ENCODE measurements around the gene VSTM2L.

VSTM2L gene

DNA sequence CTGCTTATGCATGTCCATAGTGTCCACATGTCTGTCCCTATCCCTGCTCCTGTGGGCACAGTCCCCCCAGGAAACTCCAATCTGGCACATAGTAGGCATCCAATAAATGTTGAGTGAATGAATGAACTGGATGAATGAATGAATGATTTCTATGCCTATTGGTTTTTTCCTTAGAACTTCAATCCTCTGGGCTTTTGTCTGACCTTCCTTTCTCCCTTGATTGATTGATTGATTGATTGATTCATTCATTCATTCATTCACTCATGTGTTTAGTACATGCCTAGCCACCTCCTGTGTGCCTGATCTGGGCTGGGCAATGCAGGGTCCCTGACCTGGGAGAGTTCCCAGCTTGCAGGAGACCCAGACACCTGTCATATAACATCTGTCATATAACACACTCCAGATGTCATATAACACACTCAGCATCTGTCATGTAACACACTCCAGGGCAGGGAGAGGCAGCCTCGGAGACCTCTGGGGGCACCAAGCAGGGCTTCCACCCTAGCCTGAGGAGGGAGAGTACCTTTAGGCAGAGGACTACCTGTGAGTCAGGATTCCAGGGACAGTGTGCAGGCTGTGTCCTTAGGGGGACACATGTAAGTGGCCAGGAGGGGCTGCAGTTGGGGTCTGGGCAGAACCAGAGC lies 17.9 kb downstream of the VSTM2L start:
- Histone ChIP-seq H3K9ac (ENCODE audit: low read length) (no peak overlapping the region), H3K4me1 (ENCODE audit: control insufficient read depth, insufficient read depth, low read length) (no peaks in the 10 kb centered on the region), H3K36me3 (ENCODE audit: control insufficient read depth, insufficient read depth, low read length) (no peaks in the 10 kb centered on the region), H3K27me3 (ENCODE audit: control insufficient read depth, insufficient read depth, low read length) (peaks cover 2% of the 10 kb centered on the region), H3K4me3 (ENCODE audit: low read length) (no peak overlapping the region), H3K27ac (ENCODE audit: low read depth, low read length) (no peak overlapping the region)

DNA sequence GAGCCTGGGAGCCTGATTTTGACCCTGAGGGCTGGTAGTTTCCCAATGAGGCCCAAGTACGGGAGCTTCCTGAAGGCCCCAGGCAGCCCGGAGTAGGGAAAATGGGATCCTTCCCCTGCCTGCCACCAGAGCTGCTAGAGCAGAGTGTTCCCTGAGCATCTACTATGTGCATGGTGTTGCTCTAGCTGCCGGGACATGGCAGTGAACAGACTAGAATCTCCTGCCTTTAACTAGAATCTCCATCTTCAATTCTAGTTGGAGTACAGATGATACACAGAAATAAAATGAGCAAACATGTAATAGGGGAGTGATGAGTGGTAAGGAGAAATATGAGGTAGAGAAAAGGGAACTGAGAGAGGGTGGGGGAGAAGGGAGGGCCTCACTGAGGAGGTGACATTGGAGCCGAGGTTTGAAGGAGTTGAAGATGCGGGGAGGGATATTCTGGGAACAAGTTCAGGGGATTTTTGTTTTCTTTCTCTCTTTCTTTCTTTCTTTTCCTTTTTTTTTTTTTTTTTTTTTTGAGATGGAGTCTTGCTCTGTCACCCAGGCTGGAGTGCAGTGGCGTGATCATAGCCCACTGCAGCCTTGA lies 18.5 kb downstream of the VSTM2L start:
- Histone ChIP-seq H3K27me3 (ENCODE audit: control insufficient read depth, insufficient read depth, low read length) (peaks cover 2% of the 10 kb centered on the region), H3K4me1 (ENCODE audit: control insufficient read depth, insufficient read depth, low read length) (no peaks in the 10 kb centered on the region), H3K27ac (ENCODE audit: low read depth, low read length) (no peak overlapping the region), H3K36me3 (ENCODE audit: control insufficient read depth, insufficient read depth, low read length) (no peaks in the 10 kb centered on the region), H3K4me3 (ENCODE audit: low read length) (no peak overlapping the region), H3K9ac (ENCODE audit: low read length) (no peak overlapping the region)

DNA sequence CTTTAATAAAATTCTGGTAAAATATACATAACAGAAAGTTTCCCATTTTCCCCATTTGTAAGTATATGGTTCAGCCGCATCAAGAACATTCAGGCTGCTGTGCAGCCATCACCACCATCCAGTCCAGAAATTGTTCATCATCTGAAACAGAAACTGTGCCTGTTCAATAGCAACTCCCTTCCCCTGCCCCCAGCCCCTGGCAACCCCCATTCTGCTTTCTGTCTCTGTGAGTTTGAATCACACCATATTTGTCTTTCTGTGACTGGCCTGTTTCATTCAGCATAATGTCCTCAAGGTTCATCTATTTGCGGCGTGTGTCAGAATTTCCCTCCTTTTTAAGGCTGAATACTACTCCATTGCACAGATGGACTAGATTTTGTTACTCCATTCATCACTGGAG lies 19.1 kb downstream of the VSTM2L start:
- peaks cover 2% of the 10 kb centered on the region for H3K27me3 ChIP-seq (ENCODE audit: control insufficient read depth, insufficient read depth, low read length)

DNA sequence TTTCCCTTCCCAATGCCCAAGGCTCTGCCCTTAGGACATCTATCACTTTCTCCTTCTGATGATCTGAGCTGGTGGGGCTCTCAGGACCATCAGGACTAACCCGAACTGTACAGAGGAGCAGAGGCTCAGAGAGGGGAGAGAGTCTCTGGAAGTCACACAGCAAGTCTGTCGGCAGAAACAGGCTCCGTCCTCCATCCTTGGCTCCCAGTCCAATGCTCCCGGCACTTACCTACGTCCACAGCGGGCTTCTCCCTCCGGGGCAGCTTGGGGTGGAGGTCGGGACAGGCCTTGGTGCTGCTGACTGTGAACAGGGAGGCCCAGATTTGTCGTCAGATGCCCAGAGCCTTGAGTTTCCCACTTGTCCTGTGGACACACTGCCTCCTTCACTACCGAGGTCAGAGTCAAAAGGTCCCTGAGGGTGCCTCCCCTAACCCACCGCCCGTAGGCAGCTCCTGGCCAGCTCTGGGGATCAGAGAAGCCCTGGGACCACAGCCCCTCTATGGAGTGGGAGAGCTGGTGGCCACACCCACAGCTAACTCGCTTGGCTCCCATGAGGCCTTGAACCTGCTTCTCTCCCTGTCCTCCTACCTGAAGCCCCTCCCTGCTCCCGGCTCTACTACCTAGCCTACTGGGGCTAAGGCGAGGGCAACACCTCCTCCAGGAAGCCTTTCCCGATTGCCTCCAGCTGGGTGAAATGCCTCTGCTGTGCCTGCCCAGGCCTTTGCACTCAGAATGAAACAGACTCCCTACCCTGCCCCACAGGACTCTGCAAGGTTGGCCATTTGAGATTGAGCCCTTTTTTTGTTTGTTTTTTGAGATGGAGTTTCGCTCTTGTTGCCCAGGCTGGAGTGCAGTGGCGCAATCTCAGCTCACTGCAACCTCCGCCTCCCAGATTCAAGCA lies 22.6 kb downstream of the VSTM2L start:
- Histone ChIP-seq H3K27ac (ENCODE audit: low read depth, low read length) (no peak overlapping the region), H3K36me3 (ENCODE audit: control insufficient read depth, insufficient read depth, low read length) (no peaks in the 10 kb centered on the region), H3K4me1 (ENCODE audit: control insufficient read depth, insufficient read depth, low read length) (no peaks in the 10 kb centered on the region), H3K27me3 (ENCODE audit: control insufficient read depth, insufficient read depth, low read length) (peaks cover 3% of the 10 kb centered on the region), H3K9ac (ENCODE audit: low read length) (no peak overlapping the region), H3K4me3 (ENCODE audit: low read length) (no peak overlapping the region)

More for the DNA sequence above, 19.1 kb downstream of the VSTM2L start:
- Histone ChIP-seq H3K36me3 (ENCODE audit: control insufficient read depth, insufficient read depth, low read length) (no peaks in the 10 kb centered on the region), H3K4me1 (ENCODE audit: control insufficient read depth, insufficient read depth, low read length) (no peaks in the 10 kb centered on the region), H3K4me3 (ENCODE audit: low read length) (no peak overlapping the region), H3K9ac (ENCODE audit: low read length) (no peak overlapping the region), H3K27ac (ENCODE audit: low read depth, low read length) (no peak overlapping the region)

DNA sequence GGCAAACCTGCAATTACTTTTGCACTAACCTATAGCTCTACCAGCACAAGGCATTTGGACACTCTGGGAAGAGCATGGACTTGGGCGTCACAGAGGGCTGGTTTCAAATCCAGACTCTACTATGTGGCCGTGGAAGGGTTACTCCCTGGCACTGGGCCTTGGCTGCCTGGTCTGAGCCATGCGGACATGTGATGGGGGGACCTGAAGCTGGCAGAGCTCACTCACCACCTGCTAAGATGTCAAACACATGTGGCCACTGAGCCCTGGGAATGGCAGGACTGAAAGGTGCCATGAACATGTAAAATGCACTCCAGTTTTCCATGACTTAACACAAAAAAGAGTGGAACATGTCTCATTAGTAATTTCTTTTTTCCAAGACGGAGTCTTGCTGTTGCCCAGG lies 23.7 kb downstream of the VSTM2L start:
- Histone ChIP-seq H3K27ac (ENCODE audit: low read depth, low read length) (no peak overlapping the region), H3K4me3 (ENCODE audit: low read length) (no peak overlapping the region), H3K27me3 (ENCODE audit: control insufficient read depth, insufficient read depth, low read length) (peaks cover 3% of the 10 kb centered on the region), H3K9ac (ENCODE audit: low read length) (no peak overlapping the region), H3K4me1 (ENCODE audit: control insufficient read depth, insufficient read depth, low read length) (no peaks in the 10 kb centered on the region), H3K36me3 (ENCODE audit: control insufficient read depth, insufficient read depth, low read length) (no peaks in the 10 kb centered on the region)

DNA sequence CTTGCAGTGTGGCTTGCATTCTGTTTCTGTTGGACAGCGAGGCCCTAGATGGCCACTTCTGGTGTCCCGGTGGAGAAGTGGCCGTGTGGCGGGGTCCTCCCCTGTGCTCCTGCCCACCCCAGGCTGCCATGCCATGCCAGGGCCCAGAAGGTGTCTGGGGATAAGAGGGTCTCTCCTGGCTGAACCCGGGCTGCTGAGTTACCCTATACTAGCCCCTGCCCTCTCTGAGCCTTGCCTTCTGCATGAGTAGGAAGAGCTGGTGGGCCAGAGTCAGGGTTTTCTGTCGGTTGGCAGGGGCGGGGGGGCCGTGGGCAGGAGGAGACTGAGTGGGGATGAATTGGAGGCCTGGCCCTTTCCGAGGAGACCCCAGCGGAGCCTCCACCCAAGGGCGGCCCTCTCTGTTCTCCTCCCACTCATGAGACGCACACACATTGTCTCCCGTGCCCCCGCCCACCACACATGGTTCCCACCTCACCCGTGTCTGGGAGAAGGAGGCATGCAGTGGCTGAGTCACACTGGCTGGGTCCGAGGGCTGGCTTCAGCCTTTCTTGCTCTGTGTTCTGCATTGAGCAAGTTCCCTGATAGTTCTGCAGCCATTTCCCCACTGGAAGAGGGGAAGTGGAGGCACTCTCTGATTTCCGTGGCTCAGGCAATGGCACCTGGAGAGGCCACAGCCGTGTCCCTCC lies 24.6 kb downstream of the VSTM2L start:
- H3K27ac ChIP-seq (ENCODE audit: low read depth, low read length): no peak overlapping the region
- peaks cover 3% of the 10 kb centered on the region for H3K27me3 ChIP-seq (ENCODE audit: control insufficient read depth, insufficient read depth, low read length)
- no peaks in the 10 kb centered on the region for H3K4me1 ChIP-seq (ENCODE audit: control insufficient read depth, insufficient read depth, low read length)
- H3K9ac ChIP-seq (ENCODE audit: low read length): no peak overlapping the region
- no peaks in the 10 kb centered on the region for H3K36me3 ChIP-seq (ENCODE audit: control insufficient read depth, insufficient read depth, low read length)
- H3K4me3 ChIP-seq (ENCODE audit: low read length): no peak overlapping the region

DNA sequence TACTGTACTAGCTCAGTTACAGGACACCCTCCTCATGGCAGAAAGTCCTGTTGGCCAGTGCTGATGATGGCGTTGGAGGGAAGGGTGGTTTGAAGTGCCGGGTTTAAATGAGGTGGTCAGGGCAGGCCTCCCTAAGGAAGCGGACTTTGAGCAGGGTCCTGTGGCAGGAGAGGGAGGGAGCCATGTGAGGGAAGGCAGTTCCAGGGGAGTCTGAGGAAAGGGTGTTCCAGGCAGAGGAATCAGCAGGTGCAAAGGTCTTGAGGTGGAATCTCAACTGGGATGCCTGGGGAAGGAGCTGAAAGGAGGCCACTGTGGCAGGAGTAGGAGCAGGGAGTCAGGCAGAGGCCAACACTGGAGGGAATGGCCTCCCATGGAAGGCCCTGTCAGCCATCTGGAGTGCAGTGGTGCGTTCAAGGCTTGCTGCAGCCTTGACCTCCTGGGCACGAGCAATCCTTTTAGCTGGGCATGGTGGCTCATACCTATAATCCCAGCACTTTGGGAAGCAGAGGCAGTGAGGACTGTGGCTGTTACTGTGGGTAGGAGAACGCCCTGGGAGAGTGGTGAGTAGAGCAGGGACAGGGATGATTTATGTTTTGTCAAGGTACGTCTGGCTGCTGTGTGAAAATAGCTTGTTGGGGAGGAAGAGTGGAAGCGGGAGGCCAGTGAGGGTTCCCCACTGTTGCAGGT lies 26.2 kb downstream of the VSTM2L start:
- Histone ChIP-seq H3K9ac (ENCODE audit: low read length) (no peak overlapping the region), H3K27me3 (ENCODE audit: control insufficient read depth, insufficient read depth, low read length) (peaks cover 3% of the 10 kb centered on the region), H3K4me1 (ENCODE audit: control insufficient read depth, insufficient read depth, low read length) (no peaks in the 10 kb centered on the region), H3K27ac (ENCODE audit: low read depth, low read length) (no peak overlapping the region), H3K36me3 (ENCODE audit: control insufficient read depth, insufficient read depth, low read length) (no peaks in the 10 kb centered on the region), H3K4me3 (ENCODE audit: low read length) (no peak overlapping the region)

DNA sequence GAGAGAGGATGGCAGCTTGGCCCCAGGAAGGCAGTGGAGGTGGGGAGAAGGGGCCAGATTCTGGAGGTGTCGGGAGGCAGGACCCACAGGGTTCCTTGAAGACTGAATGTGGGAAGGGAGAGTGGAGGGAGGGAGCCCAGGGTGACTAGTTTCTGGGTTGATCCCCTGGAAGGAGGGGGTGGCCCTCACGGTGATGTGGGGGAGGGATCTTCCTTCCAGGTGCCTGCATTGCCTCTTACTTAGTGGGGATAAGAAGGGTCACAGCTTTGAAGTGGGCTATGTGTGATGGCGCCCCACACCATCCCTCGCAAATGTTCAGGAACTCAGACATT lies 26.7 kb downstream of the VSTM2L start:
- Histone ChIP-seq H3K4me3 (ENCODE audit: low read length) (no peak overlapping the region), H3K9ac (ENCODE audit: low read length) (no peak overlapping the region), H3K4me1 (ENCODE audit: control insufficient read depth, insufficient read depth, low read length) (no peaks in the 10 kb centered on the region), H3K27me3 (ENCODE audit: control insufficient read depth, insufficient read depth, low read length) (peaks cover 3% of the 10 kb centered on the region), H3K36me3 (ENCODE audit: control insufficient read depth, insufficient read depth, low read length) (no peaks in the 10 kb centered on the region), H3K27ac (ENCODE audit: low read depth, low read length) (no peak overlapping the region)

DNA sequence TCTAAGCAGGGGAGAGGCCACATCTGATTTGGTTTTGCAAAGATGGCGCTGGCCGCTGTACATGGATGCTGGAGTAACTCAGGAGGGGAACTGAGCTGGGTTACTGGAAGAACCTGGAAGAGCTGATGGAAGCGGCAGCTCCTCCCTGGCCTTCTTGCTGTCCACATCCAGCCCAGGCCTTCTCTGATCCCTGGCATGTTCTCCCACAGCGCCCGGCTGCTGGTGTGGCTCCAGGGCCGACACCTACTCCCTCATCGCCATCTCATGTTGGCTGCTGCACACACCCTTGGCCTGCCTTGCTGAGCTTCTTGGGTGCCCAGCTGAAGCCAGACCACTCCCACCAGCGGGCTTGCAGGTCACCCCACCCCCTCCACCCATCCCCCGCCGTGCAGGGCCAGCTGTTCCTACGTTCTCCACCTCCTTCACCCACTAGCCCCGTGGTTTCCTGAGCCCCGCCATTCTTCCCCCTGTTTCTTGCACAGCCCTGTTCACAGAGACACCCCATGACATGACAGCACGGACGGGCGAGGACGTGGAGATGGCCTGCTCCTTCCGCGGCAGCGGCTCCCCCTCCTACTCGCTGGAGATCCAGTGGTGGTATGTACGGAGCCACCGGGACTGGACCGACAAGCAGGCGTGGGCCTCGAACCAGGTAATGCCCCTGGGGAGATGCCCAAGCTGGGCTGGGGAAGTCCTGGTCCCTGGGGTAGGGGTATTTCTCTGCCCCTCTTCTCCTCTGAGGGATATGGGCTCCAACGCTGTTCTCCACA lies 28.4 kb downstream of the VSTM2L start:
- no peak overlapping the region for H3K9ac ChIP-seq (ENCODE audit: low read length)
- H3K4me3 ChIP-seq (ENCODE audit: low read length): no peak overlapping the region
- no peaks in the 10 kb centered on the region for H3K36me3 ChIP-seq (ENCODE audit: control insufficient read depth, insufficient read depth, low read length)
- H3K4me1 ChIP-seq (ENCODE audit: control insufficient read depth, insufficient read depth, low read length): no peaks in the 10 kb centered on the region
- H3K27me3 ChIP-seq (ENCODE audit: control insufficient read depth, insufficient read depth, low read length): peaks cover 3% of the 10 kb centered on the region
- no peak overlapping the region for H3K27ac ChIP-seq (ENCODE audit: low read depth, low read length)

DNA sequence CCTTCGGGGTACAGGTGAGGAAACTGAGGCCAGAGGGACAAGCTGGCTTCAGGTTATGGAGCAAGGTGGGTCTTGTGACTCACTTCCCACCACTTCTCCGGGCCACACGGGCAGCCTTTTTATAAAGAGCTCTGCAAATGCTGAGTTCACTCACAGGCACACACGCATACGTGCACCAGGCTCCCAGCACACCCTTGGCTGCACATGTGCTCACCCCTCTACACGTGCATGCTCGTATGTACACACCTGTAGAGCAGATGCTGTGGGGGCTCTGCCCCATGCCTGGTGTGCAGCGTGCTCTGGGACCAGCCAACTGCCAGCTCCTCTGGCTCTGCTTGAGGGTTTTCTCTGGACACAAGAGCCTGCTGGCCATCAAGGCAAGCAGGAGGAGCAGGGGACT lies 29.1 kb downstream of the VSTM2L start:
- H3K4me3 ChIP-seq (ENCODE audit: low read length): no peak overlapping the region
- no peaks in the 10 kb centered on the region for H3K36me3 ChIP-seq (ENCODE audit: control insufficient read depth, insufficient read depth, low read length)
- H3K9ac ChIP-seq (ENCODE audit: low read length): no peak overlapping the region
- H3K4me1 ChIP-seq (ENCODE audit: control insufficient read depth, insufficient read depth, low read length): no peaks in the 10 kb centered on the region
- H3K27me3 ChIP-seq (ENCODE audit: control insufficient read depth, insufficient read depth, low read length): peaks cover 3% of the 10 kb centered on the region
- no peak overlapping the region for H3K27ac ChIP-seq (ENCODE audit: low read depth, low read length)

DNA sequence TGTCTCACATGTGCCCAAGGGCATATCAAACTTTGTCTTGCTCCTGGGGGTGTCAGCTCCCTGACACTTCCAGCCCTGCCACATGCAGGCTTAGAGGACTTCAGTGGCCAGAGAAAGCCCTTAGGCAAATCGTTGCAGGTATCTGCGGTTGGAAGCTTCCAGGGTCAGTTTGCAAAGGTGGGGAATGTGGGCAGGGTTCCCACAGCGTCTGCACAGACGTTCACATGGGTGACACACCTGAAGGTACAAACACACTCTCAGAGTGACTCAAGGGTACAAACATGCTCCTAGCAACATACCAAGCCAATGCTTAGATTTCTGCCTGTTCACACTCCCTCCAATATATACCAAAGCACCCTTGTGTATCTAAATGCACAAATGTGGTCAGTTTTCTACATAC lies 30.0 kb downstream of the VSTM2L start:
- H3K4me1 ChIP-seq (ENCODE audit: control insufficient read depth, insufficient read depth, low read length): no peaks in the 10 kb centered on the region
- no peaks in the 10 kb centered on the region for H3K36me3 ChIP-seq (ENCODE audit: control insufficient read depth, insufficient read depth, low read length)
- H3K9ac ChIP-seq (ENCODE audit: low read length): no peak overlapping the region
- H3K27ac ChIP-seq (ENCODE audit: low read depth, low read length): no peak overlapping the region
- peaks cover 3% of the 10 kb centered on the region for H3K27me3 ChIP-seq (ENCODE audit: control insufficient read depth, insufficient read depth, low read length)
- H3K4me3 ChIP-seq (ENCODE audit: low read length): no peak overlapping the region
